Measurements from ENCODE around the gene GPR6.

The GPR6 gene, protein sequence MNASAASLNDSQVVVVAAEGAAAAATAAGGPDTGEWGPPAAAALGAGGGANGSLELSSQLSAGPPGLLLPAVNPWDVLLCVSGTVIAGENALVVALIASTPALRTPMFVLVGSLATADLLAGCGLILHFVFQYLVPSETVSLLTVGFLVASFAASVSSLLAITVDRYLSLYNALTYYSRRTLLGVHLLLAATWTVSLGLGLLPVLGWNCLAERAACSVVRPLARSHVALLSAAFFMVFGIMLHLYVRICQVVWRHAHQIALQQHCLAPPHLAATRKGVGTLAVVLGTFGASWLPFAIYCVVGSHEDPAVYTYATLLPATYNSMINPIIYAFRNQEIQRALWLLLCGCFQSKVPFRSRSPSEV

DNA sequence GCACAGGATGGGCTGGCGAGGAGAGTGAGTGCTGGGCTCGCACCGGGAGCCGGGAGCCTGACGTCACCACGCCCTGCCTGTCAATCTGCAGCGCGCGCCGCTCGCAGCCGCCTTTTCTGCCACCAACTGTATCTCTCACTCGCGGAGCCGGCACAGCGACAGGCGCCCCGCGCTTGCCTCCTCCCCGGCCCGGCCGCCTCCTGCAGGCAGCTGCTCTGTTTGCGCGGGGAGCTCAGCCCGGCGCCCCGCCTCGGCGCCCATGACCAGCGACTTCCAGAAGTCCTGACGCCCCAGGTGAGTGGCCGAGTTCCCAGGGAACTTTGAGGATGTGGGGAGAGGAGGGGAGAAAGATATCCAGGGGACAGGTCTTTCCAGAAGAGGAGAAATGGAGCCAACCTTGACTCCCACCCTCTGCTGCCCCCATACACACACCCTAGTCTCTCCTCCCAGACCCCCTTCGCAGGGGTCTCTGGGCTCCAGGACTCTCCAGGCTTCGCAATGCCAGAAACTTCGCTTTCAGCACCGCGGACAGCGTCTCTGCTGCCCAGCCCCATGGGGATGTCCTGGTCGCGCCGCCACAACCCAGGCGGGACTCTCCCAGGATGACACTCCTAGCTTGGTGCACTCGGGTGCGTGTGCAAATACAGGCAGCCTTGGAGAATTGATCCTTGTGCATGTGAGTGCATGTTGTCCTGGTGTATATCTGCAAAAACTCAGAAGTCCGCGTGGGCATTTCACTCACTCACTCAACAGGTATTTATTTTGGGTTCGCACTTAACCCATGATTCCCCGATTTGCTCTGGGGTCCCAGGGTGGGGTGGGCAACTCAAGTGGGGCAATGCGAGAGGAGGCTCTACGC, at the start of gene GPR6:
TSS of gene GPR6 (plus strand) at position 138 of the 859 bp plus-strand sequence. CDS start 802 bp downstream, outside the sequence.
- in situ Hi-C loops (cut with HindIII; ENCODE audit: low sequenced_read_pairs): no loop called here

DNA sequence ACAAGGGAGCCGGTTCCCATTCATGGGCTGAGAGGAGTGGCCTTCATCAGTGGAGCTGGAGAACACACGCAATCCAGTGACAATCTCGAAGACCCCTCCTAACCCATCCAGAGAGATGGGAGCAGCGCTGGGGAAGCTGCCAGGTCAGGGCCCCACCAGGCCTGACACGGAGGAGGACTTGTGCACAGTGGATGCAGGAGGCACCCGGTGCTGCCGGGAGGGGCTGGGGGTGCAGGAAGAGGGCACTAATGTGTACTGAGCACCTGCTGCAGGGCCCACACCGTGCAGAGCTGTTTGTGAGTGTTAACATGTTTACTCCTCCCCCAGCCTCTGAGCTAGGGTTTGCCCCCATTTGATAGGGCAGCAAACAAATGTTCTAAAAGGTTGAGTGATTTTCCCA, 43.8 kb upstream of the GPR6 start:
- in situ Hi-C loops (cut with HindIII; ENCODE audit: low sequenced_read_pairs): no loop called here

GRCh38 chr6:109939654-109940053, 38.5 kb upstream of the GPR6 start:
- in situ Hi-C loops (cut with HindIII; ENCODE audit: low sequenced_read_pairs): no loop called here

DNA sequence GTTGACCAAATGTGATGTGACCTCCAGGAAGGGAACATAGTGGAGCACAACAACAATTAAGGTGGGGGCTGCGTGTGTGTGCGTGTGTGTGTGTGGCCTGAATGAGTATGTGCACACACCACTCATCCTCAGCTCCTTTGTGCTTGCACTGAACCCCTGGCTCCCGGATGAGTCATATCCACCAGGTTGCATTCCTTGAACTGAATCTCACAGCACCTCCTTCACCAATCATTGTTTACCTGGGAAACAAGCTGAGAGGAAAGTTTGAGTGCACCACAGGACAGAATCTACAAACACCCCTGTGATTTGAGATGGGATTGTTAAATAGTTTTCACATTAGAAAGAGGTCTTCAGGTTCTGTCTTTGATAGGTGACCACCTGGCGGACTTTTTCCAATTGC, 33.7 kb upstream of the GPR6 start:
- in situ Hi-C loops (cut with HindIII; ENCODE audit: low sequenced_read_pairs): no loop called here

DNA sequence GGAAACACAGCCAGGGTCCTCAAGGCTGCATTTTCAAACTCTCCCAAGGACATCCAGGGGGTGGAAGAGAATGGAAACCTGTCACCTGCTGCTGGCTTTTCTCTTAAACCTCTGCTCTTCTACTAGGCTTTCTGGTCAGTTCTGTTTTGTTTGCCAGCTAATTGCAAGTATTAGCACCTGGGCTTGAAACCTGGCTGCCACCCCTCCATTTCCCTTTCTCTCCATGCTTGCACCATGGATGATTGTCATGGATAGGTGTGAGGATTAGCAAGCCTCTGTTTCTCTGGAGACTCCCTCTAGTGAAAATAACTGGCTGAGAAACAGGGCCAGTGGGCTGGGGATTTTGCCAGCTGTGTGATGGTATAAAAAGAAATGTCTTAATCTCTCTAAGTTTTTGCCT, 33.0 kb upstream of the GPR6 start:
- in situ Hi-C loops (cut with HindIII; ENCODE audit: low sequenced_read_pairs): no loop called here

- in situ Hi-C loops (cut with HindIII; ENCODE audit: low sequenced_read_pairs): no loop called here
Observed at GRCh38 chr6:109946979-109947378, 31.1 kb upstream of the GPR6 start.

GRCh38 chr6:109949281-109950065, 28.6 kb upstream of the GPR6 start:
- in situ Hi-C loops (cut with HindIII; ENCODE audit: low sequenced_read_pairs): no loop called here

DNA sequence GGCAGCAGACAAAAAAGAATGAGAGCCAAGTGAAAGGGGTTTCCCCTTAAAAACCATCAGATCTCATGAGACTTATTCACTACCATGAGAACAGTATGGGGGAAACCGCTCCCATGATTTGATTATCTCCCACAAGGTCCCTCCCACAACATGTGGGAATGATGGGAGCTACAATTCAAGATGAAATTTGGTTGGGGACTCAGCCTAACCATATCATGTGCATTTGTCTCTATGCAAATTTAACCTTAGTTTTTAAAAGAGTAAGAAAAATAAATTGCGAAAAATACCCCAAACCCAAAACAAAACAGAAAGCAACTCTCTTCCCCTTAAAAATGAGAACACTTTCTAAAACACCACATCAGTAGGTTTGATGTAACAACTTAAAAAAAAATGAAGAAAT, 22.6 kb upstream of the GPR6 start:
- in situ Hi-C loops (cut with HindIII; ENCODE audit: low sequenced_read_pairs): no loop called here

DNA sequence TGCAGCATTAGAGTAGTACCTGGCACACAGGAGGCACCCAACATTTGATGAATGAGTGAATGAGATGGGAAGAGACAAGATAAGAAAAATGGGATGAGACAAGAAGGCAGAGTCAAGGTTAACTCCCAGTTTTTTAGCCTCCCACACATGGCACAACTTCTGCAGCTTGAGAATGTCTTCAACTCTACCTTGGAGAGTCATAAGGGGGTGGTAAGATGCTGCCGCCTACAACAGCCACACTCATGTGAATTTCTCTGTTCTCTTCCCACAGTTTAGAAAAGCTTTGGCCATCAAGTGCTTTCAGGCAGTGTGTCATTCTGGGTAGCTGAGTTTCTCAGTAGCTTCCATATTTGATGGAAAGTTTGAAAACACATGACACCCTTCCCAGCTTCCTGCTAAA, 19.5 kb upstream of the GPR6 start:
- in situ Hi-C loops (cut with HindIII; ENCODE audit: low sequenced_read_pairs): no loop called here

GRCh38 chr6:109961611-109962041, 16.5 kb upstream of the GPR6 start:
- in situ Hi-C loops (cut with HindIII; ENCODE audit: low sequenced_read_pairs): no loop called here

DNA sequence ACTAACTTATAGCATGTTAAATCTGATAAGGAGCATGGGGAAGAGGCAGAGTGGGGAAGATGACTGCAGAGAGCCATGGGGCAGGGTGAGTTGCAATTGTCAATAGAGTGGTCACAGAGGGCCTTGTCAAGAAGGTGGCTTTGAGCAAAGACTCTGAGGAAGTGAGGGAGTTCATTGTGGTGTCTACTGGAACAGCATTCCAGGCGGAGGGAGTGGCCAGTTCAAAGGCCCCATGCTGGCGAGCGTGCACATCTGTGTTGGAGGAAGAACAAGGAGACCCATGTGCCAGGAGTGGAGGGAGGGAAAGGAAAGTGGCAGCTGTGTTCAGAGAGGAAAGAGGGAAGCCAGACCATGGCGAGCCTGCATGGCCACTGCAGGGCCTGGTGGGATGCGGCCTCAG, 15.8 kb upstream of the GPR6 start:
- in situ Hi-C loops (cut with HindIII; ENCODE audit: low sequenced_read_pairs): no loop called here

DNA sequence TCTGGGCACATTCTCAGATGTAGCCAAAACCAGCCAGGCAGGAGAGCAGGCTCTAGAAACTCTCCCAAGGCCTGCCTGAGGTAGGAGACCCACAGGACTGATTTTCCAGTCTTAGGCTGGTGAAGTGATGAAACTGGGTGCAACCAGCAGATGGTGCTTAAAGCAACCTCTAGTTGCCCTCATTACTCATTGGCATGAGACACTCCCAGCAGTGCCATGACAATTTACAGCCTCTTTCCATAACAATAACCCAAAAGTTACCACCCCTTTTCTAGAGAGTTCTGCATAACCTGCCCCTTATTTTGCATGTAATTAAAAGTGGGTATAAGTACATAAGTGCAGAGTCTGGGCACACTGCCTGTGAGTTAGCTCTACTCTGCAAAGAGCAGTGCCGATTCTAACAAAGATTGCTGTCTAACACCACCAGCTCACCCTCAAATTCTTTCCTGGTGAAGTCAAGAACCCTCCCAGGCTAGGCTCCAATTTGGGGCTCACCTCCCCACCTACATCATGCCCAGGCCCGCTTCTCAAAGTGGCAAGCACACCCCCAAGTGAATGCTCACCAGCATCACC, 14.4 kb upstream of the GPR6 start:
- in situ Hi-C loops (cut with HindIII; ENCODE audit: low sequenced_read_pairs): no loop called here

- in situ Hi-C loops (cut with HindIII; ENCODE audit: low sequenced_read_pairs): no loop called here
Observed at GRCh38 chr6:109964949-109965348, 13.2 kb upstream of the GPR6 start.

GRCh38 chr6:109966299-109966698, 11.8 kb upstream of the GPR6 start:
- in situ Hi-C loops (cut with HindIII; ENCODE audit: low sequenced_read_pairs): no loop called here

- in situ Hi-C loops (cut with HindIII; ENCODE audit: low sequenced_read_pairs): no loop called here
Observed at GRCh38 chr6:109977791-109978173, 329 bp upstream of the GPR6 start.

GRCh38 chr6:109979033-109979921, 1.2 kb downstream of the GPR6 start:
- in situ Hi-C loops (cut with HindIII; ENCODE audit: low sequenced_read_pairs): no loop called here

DNA sequence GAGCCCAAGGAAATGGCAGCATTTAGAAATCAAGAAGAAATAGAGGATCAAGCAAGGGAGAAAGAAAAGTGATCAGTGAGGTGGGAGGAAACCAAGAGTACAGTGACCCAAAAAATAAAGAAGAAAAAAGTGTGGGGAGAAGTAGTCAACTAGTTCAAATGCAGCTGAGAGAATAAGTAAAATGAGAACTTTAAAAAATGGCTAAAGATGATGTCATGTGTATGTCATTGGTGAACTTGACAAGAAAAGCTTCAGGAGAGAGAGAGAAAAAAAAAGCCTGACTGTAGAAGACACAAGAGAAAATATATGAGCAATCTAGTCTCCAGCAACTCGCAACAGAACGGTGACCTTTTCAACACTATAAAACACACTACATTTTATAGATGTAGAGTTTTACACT, 6.3 kb downstream of the GPR6 start:
- in situ Hi-C loops (cut with HindIII; ENCODE audit: low sequenced_read_pairs): no loop called here

- in situ Hi-C loops (cut with HindIII; ENCODE audit: low sequenced_read_pairs): no loop called here
Observed at GRCh38 chr6:109987196-109987595, 9.1 kb downstream of the GPR6 start.

GRCh38 chr6:109991201-109992101, 13.3 kb downstream of the GPR6 start:
- in situ Hi-C loops (cut with HindIII; ENCODE audit: low sequenced_read_pairs): no loop called here
